ENCODE data around the gene MEN1. TPM values are rescaled to one million over a fixed set of nuclear protein-coding genes. Genes with fewer than 3 reads are reported as not detected.

The MEN1 gene
- total and polyA plus RNA-seq, 2 of the 13 experiments (the other 11 are each of a cell fraction or from before 2014, with no cell fraction given) = 20.5 to 27.3 TPM

GRCh38 chr11:64841592-64842365, 31.4 kb upstream of the MEN1 start:
- ChIA-PET POLR2A (interaction anchor here (1.2 to 1.4 kb wide), 2 partner anchors 63 to 172 kb away, joined by 5 to 6 read pairs; partner anchors contain the start of gene ARL2), CTCF (ENCODE audit: low intra/inter-chr PET ratio, low total read pairs) (no interaction called here)
- no TSS peak for BruUV-seq (replicated peaks)
- ATAC-seq (no peak), DNase-seq (ENCODE audit: low spot score) (no peak), FAIRE-seq (no peak)
- intact Hi-C loops (cut with micrococcal nuclease; ENCODE audit: unreplicated experiment) (loop anchor here (10.0 kb wide), 1 partner anchor 57 kb away; no protein-coding TSS in a partner anchor), in situ Hi-C loops (cut with HindIII; ENCODE audit: extremely low pct_ligation_motif_present, low pct_unique_long_range_greater_than_20kb) (loop anchor here (5.0 kb wide), 1 partner anchor 39 kb away; the partner anchor contains the start of gene MAP4K2)
- no peaks in the 10 kb centered on the region for H4K20me1 ChIP-seq (ENCODE audit: insufficient read depth, low read length)
- peak overlapping the region; percentile 99; the same call in 1 of the 2 replicates for H3K4me2 ChIP-seq (ENCODE audit: low read depth, low read length)
- no peaks in the 10 kb centered on the region for H3K36me3 ChIP-seq (replicated peaks in 1 of 2; ENCODE audit: control insufficient read depth in 1 of 2, insufficient read depth in 2 of 2, low read length in 2 of 2)
- H3K4me1 ChIP-seq (ENCODE audit: insufficient read depth, low read length) = peaks cover 46% of the 10 kb centered on the region
- WGBS (ENCODE audit: low lambda C conversion rate) = 78% methylated on average over 7 of the region's 15 CpGs
- no peak overlapping the region for H3K4me3 ChIP-seq (replicated peaks in 1 of 3; ENCODE audit: insufficient read depth in 1 of 3, low read depth in 2 of 3, low read length in 3 of 3)
- no peak overlapping the region; the same call in 1 of the 2 replicates for H3K9ac ChIP-seq (ENCODE audit: insufficient read depth, low read depth, low read length)
- H3K79me2 ChIP-seq (ENCODE audit: insufficient read depth, low read length) = no peaks in the 10 kb centered on the region
- H3K27me3 ChIP-seq (ENCODE audit: control insufficient read depth in 1 of 2, insufficient read depth in 2 of 2, low read length in 2 of 2) = no peaks in the 10 kb centered on the region; a peak in 2 of 5 replicates
- no peaks in the 10 kb centered on the region for H3K9me3 ChIP-seq (ENCODE audit: low read length)
- no peak overlapping the region for H2AFZ ChIP-seq (ENCODE audit: low read length)
- no peak overlapping the region for H3K27ac ChIP-seq (ENCODE audit: extremely low read length, insufficient read depth, low read length)
- TF ChIP-seq HCFC1 (IDR thresholded peaks at IDR 0.05; ENCODE audit: low read depth, low read length) (peak; percentile 57), TFAP4 (IDR thresholded peaks at IDR 0.05; ENCODE audit: borderline replicate concordance, low read depth) (peak; percentile 67; the same call in 1 of the 2 replicates), UBTF (CRISPR knock-in tag; IDR thresholded peaks at IDR 0.05) (0 out of 2 replicates have a peak, but pooled peaks have one; percentile 3), ZNF687 (CRISPR knock-in tag; IDR thresholded peaks at IDR 0.05) (peak; percentile 31; the same call in 1 of the 2 replicates), ZBTB38 (CRISPR knock-in tag; IDR thresholded peaks at IDR 0.05) (peak; percentile 92), THAP11 (CRISPR knock-in tag; IDR thresholded peaks at IDR 0.05) (peak; percentile 96), HOXA7 (CRISPR knock-in tag; IDR thresholded peaks at IDR 0.05) (no peak), NR2C2 (CRISPR knock-in tag; IDR thresholded peaks at IDR 0.05; ENCODE audit: borderline replicate concordance) (peak; percentile 49; the same call in 1 of the 2 replicates), NR2F6 (IDR thresholded peaks at IDR 0.05) (0 out of 2 replicates have a peak, but pooled peaks have one; percentile 25), NR2F6 (CRISPR knock-in tag; IDR thresholded peaks at IDR 0.05) (0 out of 2 replicates have a peak, but pooled peaks have one; percentile 21), CERS6 (CRISPR knock-in tag; IDR thresholded peaks at IDR 0.05) (no peak), KLF16 (CRISPR knock-in tag; IDR thresholded peaks at IDR 0.05) (no peak), ZNF143 (CRISPR knock-in tag; IDR thresholded peaks at IDR 0.05) (peak; percentile 89), ZMYM4 (CRISPR knock-in tag; IDR thresholded peaks at IDR 0.05) (0 out of 2 replicates have a peak, but pooled peaks have one; percentile 11), ZNF563 (CRISPR knock-in tag; IDR thresholded peaks at IDR 0.05) (0 out of 2 replicates have a peak, but pooled peaks have one; percentile 9)

Data from HepG2 (cell line).